Right lobe of liver (tissue), 4 donors: ENCODE results near the gene MRPS31.
"Not testable (repeated sequence)": the region's sequence is repeated elsewhere in the genome, so short reads cannot be mapped to it uniquely, and the experiment has no call there.

Experiments used
- POLR2A ChIP-seq: fragments of 450-650 bp; IDR thresholded peaks from one replicate; pipeline ENCODE4 v1.6.1; 2017; ENCODE audit warnings: antibody characterized with exemption, mild to moderate bottlenecking
- TF ChIP-seq, protein P1 (sequence below), 4 donors: fragments of 200-600 bp in 3 of 4; fragments of 450-650 bp in 1 of 4; IDR thresholded peaks; one replicate each; pipeline versions ENCODE4 v1.5.1 to v1.8.0; 2016 to 2022; ENCODE audit warnings: antibody characterized with exemption in 4 of 4, mild to moderate bottlenecking in 2 of 4
- donor health status: DM: no; HTN: no; CAD: no.
- donor health status: DM: no; HTN: no; CAD: no.
- donor health status: DM: no; HTN: yes; CAD: no.

DNA sequence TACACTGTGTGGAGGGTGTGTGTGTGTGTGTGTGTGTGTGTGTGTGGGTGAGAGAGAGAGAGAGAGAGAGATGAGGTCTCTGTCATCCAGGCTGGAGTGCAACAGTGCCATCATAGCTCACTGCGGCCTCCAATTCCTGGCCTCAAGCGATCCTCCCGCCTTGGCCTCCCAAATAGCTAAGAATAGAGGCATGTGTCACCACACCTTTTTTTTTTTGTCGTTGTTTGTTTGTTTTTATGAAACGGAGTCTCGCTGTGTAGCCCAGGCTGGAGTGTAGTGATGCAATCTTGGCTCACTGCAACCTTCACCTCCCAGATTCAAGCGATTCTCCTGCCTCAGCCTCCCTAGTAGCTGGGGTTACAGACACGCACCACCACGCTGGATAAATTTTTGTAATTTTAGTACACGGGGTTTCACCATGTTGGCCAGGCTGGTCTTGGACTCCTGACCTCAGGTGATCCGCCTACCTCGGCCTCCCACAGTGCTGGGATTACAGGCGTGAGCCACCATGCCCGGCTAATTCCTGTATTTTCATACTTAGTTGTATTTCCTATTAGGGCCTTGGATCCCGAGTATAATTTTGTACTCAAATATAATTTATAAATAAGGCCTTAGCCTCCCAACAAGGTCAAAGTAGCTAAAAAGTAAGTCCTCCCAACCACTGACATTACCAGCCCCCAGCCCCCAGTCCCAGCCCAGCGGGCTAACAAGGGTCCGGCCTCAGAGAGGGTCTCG is 17.7 kb upstream of the MRPS31 start:
- TF ChIP-seq, protein P1, sequence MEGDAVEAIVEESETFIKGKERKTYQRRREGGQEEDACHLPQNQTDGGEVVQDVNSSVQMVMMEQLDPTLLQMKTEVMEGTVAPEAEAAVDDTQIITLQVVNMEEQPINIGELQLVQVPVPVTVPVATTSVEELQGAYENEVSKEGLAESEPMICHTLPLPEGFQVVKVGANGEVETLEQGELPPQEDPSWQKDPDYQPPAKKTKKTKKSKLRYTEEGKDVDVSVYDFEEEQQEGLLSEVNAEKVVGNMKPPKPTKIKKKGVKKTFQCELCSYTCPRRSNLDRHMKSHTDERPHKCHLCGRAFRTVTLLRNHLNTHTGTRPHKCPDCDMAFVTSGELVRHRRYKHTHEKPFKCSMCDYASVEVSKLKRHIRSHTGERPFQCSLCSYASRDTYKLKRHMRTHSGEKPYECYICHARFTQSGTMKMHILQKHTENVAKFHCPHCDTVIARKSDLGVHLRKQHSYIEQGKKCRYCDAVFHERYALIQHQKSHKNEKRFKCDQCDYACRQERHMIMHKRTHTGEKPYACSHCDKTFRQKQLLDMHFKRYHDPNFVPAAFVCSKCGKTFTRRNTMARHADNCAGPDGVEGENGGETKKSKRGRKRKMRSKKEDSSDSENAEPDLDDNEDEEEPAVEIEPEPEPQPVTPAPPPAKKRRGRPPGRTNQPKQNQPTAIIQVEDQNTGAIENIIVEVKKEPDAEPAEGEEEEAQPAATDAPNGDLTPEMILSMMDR (IDR thresholded peaks at IDR 0.05) = not testable (repeated sequence)
- TF ChIP-seq POLR2A = not testable (repeated sequence)
